B cell (primary cell): ENCODE data around the gene CHD1L. TPM values are rescaled to one million over a fixed set of nuclear protein-coding genes. Genes with fewer than 3 reads are reported as not detected.

ENCODE experiments used
- ATAC-seq: fragments of 200-7000 bp; cut with Tn5 transposase; one replicate; pipeline ENCODE4 v1.10.0; 2021; ENCODE audit warnings: low read depth, mild to moderate bottlenecking, moderate number of reproducible peaks, moderate library complexity
- CTCF ChIA-PET: fragments of 350-600 bp; sonication (Branson Sonifier 250); formaldehyde crosslinking; loops from one replicate; lab custom pipeline; 2021; ENCODE audit warnings: antibody characterized with exemption, inconsistent platforms; lab: Charles Lee
- POLR2A ChIA-PET: fragments of 350-600 bp; sonication (Branson Sonifier 250); formaldehyde crosslinking; loops from one replicate; lab custom pipeline; 2021; ENCODE audit warnings: antibody characterized with exemption; lab: Charles Lee
- DNase-seq: peaks from one replicate; pipeline ENCODE4 v3.0.0; 2013
- H2AFZ ChIP-seq: 2 replicates; pipeline ENCODE4 v1.6.1; 2012; ENCODE audit warnings: mild to moderate bottlenecking, low read depth, low read length; ENCODE audit not compliant: insufficient read depth, poor library complexity, severe bottlenecking
- H3K27ac ChIP-seq, 2 donors: 1 replicate in 1 of 2; 2 replicates in 1 of 2; pipeline ENCODE4 v1.5.1; 2012 to 2013; ENCODE audit warnings: low read length in 2 of 2, mild to moderate bottlenecking in 2 of 2, moderate library complexity in 1 of 2
- H3K27me3 ChIP-seq, 4 experiments: fragments of 200-600 bp in 1 of 4; sonication (generic) in 1 of 4; replicated peaks in 1 of 4; 1 replicate in 2 of 4; 2 replicates in 2 of 4; pipeline versions ENCODE4 v1.6.1 to v1.7.0; 2013 to 2016; ENCODE audit warnings: low read length in 3 of 4, mild to moderate bottlenecking in 2 of 4, mixed read lengths in 1 of 4, moderate library complexity in 1 of 4; ENCODE audit not compliant: insufficient read depth in 4 of 4, control insufficient read depth in 3 of 4; ENCODE audit errors: control extremely low read depth in 1 of 4
- H3K36me3 ChIP-seq, 2 experiments: replicated peaks in 1 of 2; 1 replicate in 1 of 2; 2 replicates in 1 of 2; pipeline versions ENCODE4 v1.6.1 to v1.7.1; 2013; ENCODE audit warnings: low read length in 1 of 2; ENCODE audit not compliant: insufficient read depth in 2 of 2, control insufficient read depth in 1 of 2; ENCODE audit errors: control extremely low read depth in 1 of 2, extremely low read depth in 1 of 2
- H3K4me1 ChIP-seq, 2 donors: fragments of 200-600 bp in 1 of 2; sonication (generic) in 1 of 2; 1 replicate in 1 of 2; 2 replicates in 1 of 2; pipeline versions ENCODE4 v1.5.1 to v1.6.1; 2013 to 2017; ENCODE audit warnings: low read length in 2 of 2; ENCODE audit not compliant: control insufficient read depth in 2 of 2, insufficient read depth in 2 of 2
- H3K4me2 ChIP-seq: replicated peaks from 2 replicates; pipeline ENCODE3; 2012; ENCODE audit warnings: mild to moderate bottlenecking, low read depth, low read length; ENCODE audit not compliant: poor library complexity, severe bottlenecking
- H3K4me3 ChIP-seq, 5 experiments: fragments of 200-600 bp in 1 of 5; sonication (generic) in 1 of 5; 1 replicate in 3 of 5; 2 replicates in 2 of 5; pipeline versions ENCODE4 v1.5.1 to v1.7.0; 2011 to 2016; ENCODE audit warnings: low read length in 4 of 5, mild to moderate bottlenecking in 4 of 5, low read depth in 2 of 5, control low read depth in 1 of 5, moderate library complexity in 1 of 5; ENCODE audit not compliant: insufficient read depth in 1 of 5; ENCODE audit errors: control extremely low read depth in 1 of 5, extremely low read depth in 1 of 5
- H3K79me2 ChIP-seq: fragments of 200-600 bp; sonication (generic); one replicate; pipeline ENCODE4 v1.6.0; 2016; ENCODE audit warnings: low read length; ENCODE audit not compliant: control insufficient read depth, insufficient read depth
- H3K9ac ChIP-seq: fragments of 200-600 bp; sonication (generic); 2 replicates; pipeline ENCODE4 v1.6.1; 2017; ENCODE audit warnings: mild to moderate bottlenecking, low read length, moderate library complexity
- H3K9me3 ChIP-seq, 3 donors: one replicate each; pipeline versions ENCODE4 v1.6.1 to v1.7.1; 2013; ENCODE audit warnings: low read length in 2 of 3; ENCODE audit not compliant: control insufficient read depth in 2 of 3, insufficient read depth in 1 of 3; ENCODE audit errors: control extremely low read depth in 1 of 3
- H4K20me1 ChIP-seq: 2 replicates; pipeline ENCODE4 v1.6.0; 2012; ENCODE audit warnings: mild to moderate bottlenecking, low read length; ENCODE audit not compliant: insufficient read depth, control insufficient read depth, poor library complexity, severe bottlenecking
- H3K27ac Mint-ChIP-seq: one replicate; pipeline ENCODE4 v1.8.0; 2021; ENCODE audit warnings: mixed read lengths
- H3K27me3 Mint-ChIP-seq: one replicate; pipeline ENCODE4 v1.8.0; 2021; ENCODE audit warnings: mixed read lengths
- H3K4me1 Mint-ChIP-seq: one replicate; pipeline ENCODE4 v1.8.0; 2021; ENCODE audit warnings: mixed read lengths
- H3K4me3 Mint-ChIP-seq: one replicate; pipeline ENCODE4 v1.8.0; 2021; ENCODE audit warnings: mixed read lengths
- H3K9me3 Mint-ChIP-seq: one replicate; pipeline ENCODE4 v1.8.0; 2022; ENCODE audit warnings: mixed read lengths; ENCODE audit not compliant: insufficient read depth
- EZH2 ChIP-seq: IDR thresholded peaks from 2 replicates; pipeline ENCODE4 v1.6.1; 2012; ENCODE audit warnings: borderline replicate concordance, low read depth, mild to moderate bottlenecking, moderate library complexity, low read length; ENCODE audit not compliant: insufficient read depth, poor library complexity, severe bottlenecking
- WGBS: methylation state at CpG from one replicate; pipeline ENCODE4 v1.1.5; 2013; ENCODE audit warnings: missing lambda C conversion rate; ENCODE audit not compliant: insufficient coverage; 5-methylcytosine and 5-hydroxymethylcytosine counted together
- intact Hi-C: fragments of 100-400 bp; cut with micrococcal nuclease; formaldehyde crosslinking; loops from one replicate; pipeline ENCODE4 v1.10.0; 2022
- polyA plus RNA-seq: library from polyadenylated mRNA; depleted of rRNA; stranded (reverse); fragments of >200 nt; gene quantifications from 2 replicates; pipeline ENCODE4 v1.2.3, GENCODE V29; 2012
- total RNA-seq, 2 donors: library from RNA; stranded (reverse); fragments of 120-200 nt in 1 of 2; gene quantifications; 1 replicate in 1 of 2; 2 replicates in 1 of 2; pipeline versions ENCODE4 v1.2.3 to v1.2.4, GENCODE V29; 2013 to 2022
- TF ChIP-seq, protein P1 (sequence below): fragments of 200-600 bp; IDR thresholded peaks from one replicate; pipeline ENCODE4 v1.8.0; 2022; ENCODE audit warnings: antibody characterized with exemption, mild to moderate bottlenecking

Gene CHD1L
- total and polyA plus RNA-seq, 2 donors (not counting 1 experiment from before 2014, with no cell fraction given), result 32.4 to 54.6 TPM

DNA sequence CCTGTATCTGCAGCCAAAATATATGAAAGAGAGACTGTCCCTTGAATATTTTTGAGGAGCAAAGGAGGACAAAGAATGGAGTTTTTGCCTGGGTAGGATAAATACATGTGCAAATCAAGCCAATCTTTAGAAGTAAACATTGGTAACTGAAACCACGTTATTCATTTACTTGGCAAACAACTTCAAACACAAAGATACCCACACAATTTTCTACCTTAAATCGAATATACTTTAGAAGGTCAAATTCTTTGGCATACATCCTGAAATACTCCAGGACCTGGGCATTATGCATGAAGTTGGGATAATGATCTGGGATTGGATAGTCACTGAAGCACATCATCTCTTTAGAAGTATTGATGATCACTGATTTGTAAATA is 27.0 kb upstream of the CHD1L start:
- CTCF ChIA-PET, result no interaction called here
- Histone ChIP-seq H3K9me3 (no peaks in the 10 kb centered on the region), H3K4me1 (peaks cover 11 to 24% of the 10 kb centered on the region in 2 donors), H3K27me3 (no peaks in the 10 kb centered on the region), H3K9ac (no peak overlapping the region), H2AFZ (no peak overlapping the region), H3K4me2 (no peak overlapping the region), H3K79me2 (peaks cover 11% of the 10 kb centered on the region), H3K27ac (no peak overlapping the region), H3K36me3 (peaks cover 0 to 2% of the 10 kb centered on the region in 2 experiments), H3K4me3 (no peak overlapping the region), H4K20me1 (no peaks in the 10 kb centered on the region)
- no peaks in the 10 kb centered on the region for H3K27me3 Mint-ChIP-seq
- intact Hi-C loops, result no loop called here
- H3K4me3 Mint-ChIP-seq, result no peak overlapping the region
- POLR2A ChIA-PET, result no interaction called here
- peaks cover 27% of the 10 kb centered on the region for H3K4me1 Mint-ChIP-seq
- ATAC-seq (no peak), DNase-seq (no peak)
- no peak overlapping the region for H3K27ac Mint-ChIP-seq
- WGBS, result no CpG with 5 or more reads among the region's 2 CpGs
- no peaks in the 10 kb centered on the region for H3K9me3 Mint-ChIP-seq
- TF ChIP-seq EZH2, result no peak
- TF ChIP-seq, protein P1, sequence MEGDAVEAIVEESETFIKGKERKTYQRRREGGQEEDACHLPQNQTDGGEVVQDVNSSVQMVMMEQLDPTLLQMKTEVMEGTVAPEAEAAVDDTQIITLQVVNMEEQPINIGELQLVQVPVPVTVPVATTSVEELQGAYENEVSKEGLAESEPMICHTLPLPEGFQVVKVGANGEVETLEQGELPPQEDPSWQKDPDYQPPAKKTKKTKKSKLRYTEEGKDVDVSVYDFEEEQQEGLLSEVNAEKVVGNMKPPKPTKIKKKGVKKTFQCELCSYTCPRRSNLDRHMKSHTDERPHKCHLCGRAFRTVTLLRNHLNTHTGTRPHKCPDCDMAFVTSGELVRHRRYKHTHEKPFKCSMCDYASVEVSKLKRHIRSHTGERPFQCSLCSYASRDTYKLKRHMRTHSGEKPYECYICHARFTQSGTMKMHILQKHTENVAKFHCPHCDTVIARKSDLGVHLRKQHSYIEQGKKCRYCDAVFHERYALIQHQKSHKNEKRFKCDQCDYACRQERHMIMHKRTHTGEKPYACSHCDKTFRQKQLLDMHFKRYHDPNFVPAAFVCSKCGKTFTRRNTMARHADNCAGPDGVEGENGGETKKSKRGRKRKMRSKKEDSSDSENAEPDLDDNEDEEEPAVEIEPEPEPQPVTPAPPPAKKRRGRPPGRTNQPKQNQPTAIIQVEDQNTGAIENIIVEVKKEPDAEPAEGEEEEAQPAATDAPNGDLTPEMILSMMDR, result no peak

DNA sequence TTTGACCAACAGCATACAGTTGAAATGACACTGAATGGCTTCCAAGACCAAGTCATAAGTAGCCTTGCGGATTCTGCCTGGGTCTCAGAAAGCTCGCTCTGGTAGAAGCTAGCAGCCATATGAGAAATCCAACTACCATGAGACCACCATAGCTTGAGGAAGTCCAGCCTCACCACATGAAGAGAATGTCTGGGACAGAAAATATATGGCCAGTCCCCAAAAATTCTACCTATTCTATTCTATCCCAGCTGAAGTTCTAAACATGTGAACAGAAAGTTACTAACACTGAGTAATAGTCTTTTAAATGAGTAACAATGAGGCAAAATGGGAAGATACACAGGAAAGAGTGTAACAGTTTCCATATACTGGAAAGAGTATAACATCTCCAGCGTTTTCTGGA is 26.4 kb upstream of the CHD1L start:
- peaks cover 11 to 24% of the 10 kb centered on the region in 2 donors for H3K4me1 ChIP-seq
- no peak overlapping the region for H3K4me2 ChIP-seq
- H3K9ac ChIP-seq, result no peak overlapping the region
- Mint-ChIP-seq H3K27me3 (no peaks in the 10 kb centered on the region), H3K4me3 (no peak overlapping the region), H3K9me3 (no peaks in the 10 kb centered on the region), H3K27ac (no peak overlapping the region), H3K4me1 (peaks cover 27% of the 10 kb centered on the region)
- H4K20me1 ChIP-seq, result no peaks in the 10 kb centered on the region
- TF ChIP-seq, protein P1, result no peak
- TF ChIP-seq EZH2, result no peak
- no peak overlapping the region for H3K4me3 ChIP-seq
- no peaks in the 10 kb centered on the region for H3K9me3 ChIP-seq
- no peak overlapping the region for H3K27ac ChIP-seq
- no peak overlapping the region for H2AFZ ChIP-seq
- intact Hi-C loops, result no loop called here
- peaks cover 0 to 2% of the 10 kb centered on the region in 2 experiments for H3K36me3 ChIP-seq
- H3K79me2 ChIP-seq, result peaks cover 11% of the 10 kb centered on the region
- POLR2A ChIA-PET, result no interaction called here
- WGBS, result 94% methylated on average over 2 of the region's 3 CpGs
- CTCF ChIA-PET, result no interaction called here
- no peak for ATAC-seq
- H3K27me3 ChIP-seq, result no peaks in the 10 kb centered on the region
- no peak for DNase-seq
